Measurements from ENCODE around the gene MBNL1. TPM values are rescaled to one million over a fixed set of nuclear protein-coding genes. Genes with fewer than 3 reads are reported as not detected.

MBNL1 gene
- total RNA-seq, 1 experiment from 2014 or later: 130 TPM

GRCh38 chr3:152295344-152295743, 26.6 kb downstream of the MBNL1 start:
- no peak for DNase-seq (ENCODE audit: extremely low read depth, low read depth)

- DNase-seq (ENCODE audit: extremely low read depth, low read depth): no peak
Observed at GRCh38 chr3:152295806-152296205, 27.1 kb downstream of the MBNL1 start.

- no peak for DNase-seq (ENCODE audit: extremely low read depth, low read depth)
Observed at GRCh38 chr3:152296382-152296781, 27.7 kb downstream of the MBNL1 start.

- DNase-seq (ENCODE audit: extremely low read depth, low read depth): no peak
Observed at GRCh38 chr3:152296971-152297370, 28.2 kb downstream of the MBNL1 start.

- peak; percentile 54 for DNase-seq (ENCODE audit: extremely low read depth, low read depth)
Observed at GRCh38 chr3:152298393-152299248, 29.9 kb downstream of the MBNL1 start.

- DNase-seq (ENCODE audit: extremely low read depth, low read depth): no peak
Observed at GRCh38 chr3:152299249-152299976, 30.7 kb downstream of the MBNL1 start.

GRCh38 chr3:152300029-152300731, 31.5 kb downstream of the MBNL1 start:
- no peak for DNase-seq (ENCODE audit: extremely low read depth, low read depth)

- no peak for DNase-seq (ENCODE audit: extremely low read depth, low read depth)
Observed at GRCh38 chr3:152301745-152302181, 33.0 kb downstream of the MBNL1 start.

GRCh38 chr3:152302521-152303021, 33.8 kb downstream of the MBNL1 start:
- DNase-seq (ENCODE audit: extremely low read depth, low read depth): no peak

- no peak for DNase-seq (ENCODE audit: extremely low read depth, low read depth)
Observed at GRCh38 chr3:152304160-152304559, 35.4 kb downstream of the MBNL1 start.

GRCh38 chr3:152305075-152305474, 36.3 kb downstream of the MBNL1 start:
- DNase-seq (ENCODE audit: extremely low read depth, low read depth): no peak

GRCh38 chr3:152307829-152308474, 39.2 kb downstream of the MBNL1 start:
- no peak for DNase-seq (ENCODE audit: extremely low read depth, low read depth)

- no peak for DNase-seq (ENCODE audit: extremely low read depth, low read depth)
Observed at GRCh38 chr3:152308475-152308844, 39.7 kb downstream of the MBNL1 start.

GRCh38 chr3:152309031-152309430, 40.3 kb downstream of the MBNL1 start:
- no peak for DNase-seq (ENCODE audit: extremely low read depth, low read depth)

- no peak for DNase-seq (ENCODE audit: extremely low read depth, low read depth)
Observed at GRCh38 chr3:152309535-152310307, 41.0 kb downstream of the MBNL1 start.

GRCh38 chr3:152313430-152313829, 44.7 kb downstream of the MBNL1 start:
- no peak for DNase-seq (ENCODE audit: extremely low read depth, low read depth)

GRCh38 chr3:152313914-152314313, 45.2 kb downstream of the MBNL1 start:
- no peak for DNase-seq (ENCODE audit: extremely low read depth, low read depth)

- DNase-seq (ENCODE audit: extremely low read depth, low read depth): no peak
Observed at GRCh38 chr3:152314677-152315353, 46.1 kb downstream of the MBNL1 start.

- no peak for DNase-seq (ENCODE audit: extremely low read depth, low read depth)
Observed at GRCh38 chr3:152315623-152316022, 46.9 kb downstream of the MBNL1 start.

Measured in NCI-H460 (cell line).